MM.1S (cell line): ENCODE measurements around the gene CNOT10.
"Not testable (repeated sequence)": the region's sequence is repeated elsewhere in the genome, so short reads cannot be mapped to it uniquely, and the experiment has no call there.

Experiments used
- DNase-seq: peaks from one replicate; pipeline ENCODE4 v3.0.0-alpha.2; 2015
- H2AFZ ChIP-seq: fragments of 300-600 bp; sonication (generic); 2 replicates; pipeline ENCODE4 v1.6.0; 2016; ENCODE audit warnings: antibody characterized with exemption, low read length
- H3F3A ChIP-seq: fragments of 300-600 bp; sonication (generic); 2 replicates; pipeline ENCODE4 v1.6.1; 2016; ENCODE audit warnings: mild to moderate bottlenecking, antibody characterized with exemption, low read length, moderate library complexity, mixed read lengths; ENCODE audit not compliant: insufficient read depth
- H3K27ac ChIP-seq: fragments of 300-600 bp; sonication (generic); 2 replicates; pipeline ENCODE4 v1.5.1; 2016; ENCODE audit warnings: mild to moderate bottlenecking, low read length
- H3K27me3 ChIP-seq: fragments of 300-600 bp; sonication (generic); replicated peaks from 2 replicates; pipeline ENCODE4 v1.6.0; 2016; ENCODE audit warnings: low read length; ENCODE audit not compliant: insufficient read depth
- H3K36me3 ChIP-seq: fragments of 300-600 bp; sonication (generic); replicated peaks from 2 replicates; pipeline ENCODE4 v1.6.1; 2016; ENCODE audit warnings: mild to moderate bottlenecking, low read length, mixed read lengths; ENCODE audit not compliant: insufficient read depth
- H3K4me1 ChIP-seq: fragments of 300-600 bp; sonication (generic); 2 replicates; pipeline ENCODE4 v1.6.1; 2016; ENCODE audit warnings: low read length, mixed read lengths
- H3K4me2 ChIP-seq: fragments of 300-600 bp; sonication (generic); 2 replicates; pipeline ENCODE4 v1.6.0; 2016; ENCODE audit warnings: low read depth, low read length
- H3K4me3 ChIP-seq: fragments of 300-600 bp; sonication (generic); 2 replicates; pipeline ENCODE4 v1.5.1; 2016; ENCODE audit warnings: low read length, mixed read lengths
- H3K79me2 ChIP-seq: fragments of 300-600 bp; sonication (generic); 2 replicates; pipeline ENCODE4 v1.6.1; 2016; ENCODE audit warnings: mixed run types, low read length, mixed read lengths
- H3K9ac ChIP-seq: fragments of 300-600 bp; sonication (generic); 2 replicates; pipeline ENCODE4 v1.6.1; 2016; ENCODE audit warnings: low read length, mixed read lengths
- H3K9me2 ChIP-seq: fragments of 300-600 bp; sonication (generic); replicated peaks from 2 replicates; pipeline ENCODE4 v1.6.1; 2016; ENCODE audit warnings: mild to moderate bottlenecking, low read length, mixed read lengths; ENCODE audit not compliant: insufficient read depth
- H3K9me3 ChIP-seq: fragments of 300-600 bp; sonication (generic); replicated peaks from 2 replicates; pipeline ENCODE4 v1.6.1; 2016; ENCODE audit warnings: mild to moderate bottlenecking, low read length, mixed read lengths; ENCODE audit not compliant: insufficient read depth
- H4K20me1 ChIP-seq: fragments of 300-600 bp; sonication (generic); 2 replicates; pipeline ENCODE4 v1.6.1; 2016; ENCODE audit warnings: mild to moderate bottlenecking, low read length, moderate library complexity, mixed read lengths; ENCODE audit not compliant: insufficient read depth
- CTCF ChIP-seq: fragments of 300-600 bp; sonication (generic); IDR thresholded peaks from 2 replicates; pipeline ENCODE4 v1.5.1; 2016; ENCODE audit warnings: antibody characterized with exemption, low read length, mixed read lengths
- EZH2 ChIP-seq: fragments of 300-600 bp; sonication (generic); optimal IDR thresholded peaks from 2 replicates; pipeline ENCODE3; 2017; ENCODE audit warnings: low read depth, mild to moderate bottlenecking, antibody characterized with exemption, low read length, mixed read lengths
- EZH2phosphoT487 ChIP-seq: fragments of 300-600 bp; sonication (generic); IDR thresholded peaks from 2 replicates; pipeline ENCODE4 v1.6.1; 2018; ENCODE audit warnings: antibody characterized with exemption, low read length

CNOT10 gene

DNA sequence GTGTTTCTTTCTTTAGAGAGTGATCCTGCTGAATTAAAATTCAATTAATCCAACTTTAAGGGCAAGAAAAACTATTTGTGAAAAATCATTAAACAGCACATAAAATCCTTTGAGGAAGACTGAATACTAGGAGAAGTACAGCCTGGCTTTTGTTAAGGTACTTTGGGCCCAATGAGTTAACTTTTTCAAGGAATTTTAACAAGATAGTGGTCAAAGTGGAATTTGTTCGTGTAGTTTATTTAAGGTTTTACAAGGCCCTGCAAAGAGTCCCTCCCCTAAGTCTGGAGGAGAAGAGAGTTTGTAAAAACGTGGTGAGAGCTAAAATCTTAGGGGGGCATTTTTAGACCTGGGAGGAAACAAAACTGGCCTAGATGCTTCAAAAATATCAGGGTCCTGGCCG, 106.8 kb downstream of the CNOT10 start:
- Histone ChIP-seq H3K27ac (no peak overlapping the region), H3K9me3 (no peaks in the 10 kb centered on the region), H3K4me3 (no peak overlapping the region), H3K27me3 (no peaks in the 10 kb centered on the region), H3K9ac (no peak overlapping the region), H3K36me3 (no peaks in the 10 kb centered on the region), H3K4me2 (no peak overlapping the region), H3K79me2 (no peaks in the 10 kb centered on the region), H4K20me1 (no peaks in the 10 kb centered on the region), H3K9me2 (no peaks in the 10 kb centered on the region), H3F3A (no peaks in the 10 kb centered on the region), H2AFZ (no peak overlapping the region), H3K4me1 (no peaks in the 10 kb centered on the region)
- no peak for DNase-seq
- TF ChIP-seq EZH2: no peak
- TF ChIP-seq EZH2phosphoT487: no peak
- TF ChIP-seq CTCF: no peak

DNA sequence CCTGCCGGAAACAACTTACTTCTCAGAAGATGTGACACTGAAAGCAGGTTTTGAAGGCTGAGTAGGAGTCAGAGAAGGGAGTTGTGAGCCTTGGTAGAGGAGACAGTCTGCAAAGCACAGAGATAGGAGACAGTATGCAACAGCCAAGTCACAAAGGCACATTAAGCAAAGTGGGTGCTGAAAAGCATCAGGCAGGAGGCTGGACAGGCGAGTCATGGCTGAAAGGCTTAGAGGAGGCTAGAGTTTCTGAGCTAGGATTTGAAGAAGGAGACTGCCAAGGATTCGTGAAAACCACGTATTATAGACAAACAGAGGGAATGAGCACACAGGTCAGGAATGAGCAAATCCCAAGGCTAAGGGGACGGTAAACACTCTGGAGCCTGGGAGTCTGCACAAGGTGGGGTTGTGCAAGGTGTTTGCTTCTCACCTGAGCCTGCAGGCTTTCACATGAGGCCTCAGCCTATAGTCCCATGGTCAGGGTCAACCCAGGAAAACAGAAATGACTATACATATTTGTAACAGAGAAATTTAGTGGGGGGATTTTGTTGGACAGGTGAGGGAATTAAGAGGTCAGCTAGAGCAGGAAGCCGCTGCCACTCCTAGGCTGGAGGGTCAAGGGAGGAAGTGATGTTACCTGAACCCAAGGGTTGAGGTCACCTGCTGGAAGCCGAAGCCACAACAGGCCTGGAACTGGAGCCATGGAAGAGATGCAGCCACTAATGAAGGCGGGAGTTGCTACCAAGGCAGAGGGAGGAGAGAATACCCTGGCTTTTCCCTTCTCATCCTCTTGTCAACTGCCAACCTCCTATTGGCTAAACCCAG, 109.7 kb downstream of the CNOT10 start:
- Histone ChIP-seq H4K20me1 (no peaks in the 10 kb centered on the region), H3K9me2 (no peaks in the 10 kb centered on the region), H3K4me1 (no peaks in the 10 kb centered on the region), H3K4me3 (no peak overlapping the region), H3K4me2 (no peak overlapping the region), H3K27me3 (no peaks in the 10 kb centered on the region), H3K27ac (no peak overlapping the region), H3K79me2 (no peaks in the 10 kb centered on the region), H2AFZ (no peak overlapping the region), H3F3A (no peaks in the 10 kb centered on the region), H3K36me3 (no peaks in the 10 kb centered on the region), H3K9me3 (no peaks in the 10 kb centered on the region), H3K9ac (no peak overlapping the region)
- TF ChIP-seq CTCF (no peak), EZH2phosphoT487 (no peak), EZH2 (no peak)
- DNase-seq: no peak

DNA sequence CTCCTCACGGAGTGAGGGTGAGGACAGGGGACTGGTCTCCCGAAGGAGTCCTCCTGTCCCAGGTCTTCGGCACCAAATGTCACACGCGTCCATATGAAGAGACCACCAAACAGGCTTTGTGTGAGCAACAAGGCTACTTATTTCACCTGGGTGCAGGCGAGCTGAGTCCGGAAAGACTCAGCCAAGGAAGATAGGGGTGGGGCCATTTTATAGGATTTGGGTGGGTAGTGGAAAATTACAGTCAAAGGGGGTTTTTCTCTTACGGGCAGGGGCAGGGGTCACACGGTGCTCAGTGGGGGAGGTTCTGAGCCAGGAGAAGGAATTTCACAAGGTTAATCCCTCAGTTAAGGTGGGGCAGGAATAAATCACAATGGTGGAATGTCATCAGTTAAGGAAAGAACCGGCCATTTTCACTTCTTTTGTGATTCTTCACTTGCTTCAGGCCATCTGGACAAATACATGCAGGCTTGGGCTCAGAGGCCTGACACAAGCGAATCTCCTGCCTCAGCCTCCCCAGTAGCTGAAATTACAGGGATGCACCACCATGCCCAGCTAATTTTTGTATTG, 111.5 kb downstream of the CNOT10 start:
- DNase-seq, H3K4me1 ChIP-seq, H4K20me1 ChIP-seq, H3K9ac ChIP-seq, H3F3A ChIP-seq, H3K79me2 ChIP-seq, H3K9me2 ChIP-seq, H3K9me3 ChIP-seq, H3K4me3 ChIP-seq, H2AFZ ChIP-seq, H3K4me2 ChIP-seq, H3K36me3 ChIP-seq, H3K27ac ChIP-seq, H3K27me3 ChIP-seq: not testable (repeated sequence)

- Histone ChIP-seq H3K79me2 (no peaks in the 10 kb centered on the region), H3K4me3 (no peak overlapping the region), H2AFZ (no peak overlapping the region), H3K27me3 (no peaks in the 10 kb centered on the region), H3F3A (no peaks in the 10 kb centered on the region), H3K36me3 (no peaks in the 10 kb centered on the region), H3K4me1 (no peaks in the 10 kb centered on the region), H3K4me2 (no peak overlapping the region), H4K20me1 (no peaks in the 10 kb centered on the region), H3K9me2 (no peaks in the 10 kb centered on the region), H3K9ac (no peak overlapping the region), H3K27ac (no peak overlapping the region), H3K9me3 (no peaks in the 10 kb centered on the region)
- no peak for TF ChIP-seq CTCF
- no peak for TF ChIP-seq EZH2
- TF ChIP-seq EZH2phosphoT487: no peak
- DNase-seq: no peak
Measured at GRCh38 chr3:32797776-32798175, 112.8 kb downstream of the CNOT10 start.

- H3K27me3 ChIP-seq, H3F3A ChIP-seq, H3K27ac ChIP-seq, H3K36me3 ChIP-seq, H3K4me3 ChIP-seq, H3K9ac ChIP-seq, DNase-seq, H3K9me2 ChIP-seq, H3K4me1 ChIP-seq, H4K20me1 ChIP-seq, H3K9me3 ChIP-seq, H2AFZ ChIP-seq, H3K79me2 ChIP-seq, H3K4me2 ChIP-seq: not testable (repeated sequence)
Measured at GRCh38 chr3:32801440-32801839, 116.5 kb downstream of the CNOT10 start.
